ENCODE results near the gene SKP1.

GRCh38 chr5:134141331-134142050 lies 35.3 kb downstream of the SKP1 start:
- TF ChIP-seq ATF3 (IDR thresholded peaks at IDR 0.05) (no peak), CTCF (IDR thresholded peaks at IDR 0.05; ENCODE audit: low read depth, low read length, missing input control) (peak; percentile 3), FOXA1 (IDR thresholded peaks at IDR 0.05) (no peak), REST (IDR thresholded peaks at IDR 0.05) (no peak), YY1 (IDR thresholded peaks at IDR 0.05) (no peak), EGR1 (IDR thresholded peaks at IDR 0.05; ENCODE audit: low read depth in 2 of 2) (no peak)

Measured in liver (tissue), 3 donors.